HUES48 (cell line): ENCODE measurements around the gene CCDC195.

Source experiments
- H3K27ac ChIP-seq: one replicate; pipeline ENCODE4 v1.7.0; 2013; ENCODE audit warnings: low read depth, low read length, inconsistent platforms
- H3K27me3 ChIP-seq: 2 replicates; pipeline ENCODE4 v1.6.1; 2013; ENCODE audit warnings: mild to moderate bottlenecking, low read length; ENCODE audit not compliant: control insufficient read depth, insufficient read depth
- H3K36me3 ChIP-seq: 2 replicates; pipeline ENCODE4 v1.6.1; 2013; ENCODE audit warnings: low read length; ENCODE audit not compliant: control insufficient read depth, insufficient read depth
- H3K4me1 ChIP-seq: 2 replicates; pipeline ENCODE4 v1.6.1; 2013; ENCODE audit warnings: mild to moderate bottlenecking, low read length; ENCODE audit not compliant: control insufficient read depth, insufficient read depth
- H3K4me3 ChIP-seq: 2 replicates; pipeline ENCODE4 v1.5.1; 2013; ENCODE audit warnings: mild to moderate bottlenecking, low read depth, low read length
- H3K9ac ChIP-seq: 2 replicates; pipeline ENCODE4 v1.6.1; 2013; ENCODE audit warnings: mild to moderate bottlenecking, low read depth, low read length, moderate library complexity
- H3K9me3 ChIP-seq: 2 replicates; pipeline ENCODE4 v1.6.1; 2013; ENCODE audit warnings: low read length; ENCODE audit not compliant: control insufficient read depth, insufficient read depth

The CCDC195 gene

GRCh38 chr2:224729435-224729834 lies 13.3 kb upstream of the CCDC195 start:
- Histone ChIP-seq H3K27ac (no peak overlapping the region), H3K27me3 (no peaks in the 10 kb centered on the region), H3K4me1 (no peaks in the 10 kb centered on the region), H3K36me3 (no peaks in the 10 kb centered on the region), H3K9me3 (peaks cover 4% of the 10 kb centered on the region; the same call in 1 of the 2 replicates), H3K9ac (no peak overlapping the region), H3K4me3 (no peak overlapping the region)

GRCh38 chr2:224724331-224724730 lies 8.2 kb upstream of the CCDC195 start:
- Histone ChIP-seq H3K27ac (no peak overlapping the region), H3K27me3 (no peaks in the 10 kb centered on the region), H3K4me3 (no peak overlapping the region), H3K9me3 (peaks cover 4% of the 10 kb centered on the region; the same call in 1 of the 2 replicates), H3K4me1 (no peaks in the 10 kb centered on the region), H3K9ac (no peak overlapping the region), H3K36me3 (no peaks in the 10 kb centered on the region)

DNA sequence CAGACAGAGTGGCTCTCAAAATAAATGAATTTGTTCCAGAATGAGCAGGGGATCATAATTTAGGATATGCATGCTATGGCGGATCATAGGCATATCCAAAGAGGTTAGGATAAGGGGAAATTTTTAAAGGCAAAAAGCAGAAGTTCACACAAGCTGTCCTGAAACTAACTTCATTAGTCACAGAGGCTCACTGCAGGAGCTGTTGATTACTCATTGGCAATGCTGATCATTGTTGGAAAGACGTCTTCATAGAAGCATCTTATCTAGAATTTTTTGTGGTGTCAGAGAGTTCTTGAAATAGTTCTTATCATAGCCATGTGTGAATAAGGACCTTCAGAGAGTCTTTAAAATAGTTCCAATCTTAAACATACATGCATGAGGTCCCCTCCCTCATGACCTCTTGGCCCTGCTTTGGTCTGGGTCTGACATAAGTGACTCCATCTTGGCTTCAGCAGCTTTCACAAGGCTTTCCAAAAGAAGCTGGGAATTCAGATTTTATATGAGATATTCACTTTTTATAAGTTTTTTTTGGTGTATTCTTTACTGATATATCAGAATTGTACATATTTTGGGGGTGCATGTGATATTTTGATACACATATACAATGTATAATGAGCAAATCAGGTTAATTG lies 7.5 kb upstream of the CCDC195 start:
- no peak overlapping the region for H3K27ac ChIP-seq
- H3K9me3 ChIP-seq, result peaks cover 3% of the 10 kb centered on the region; the same call in 1 of the 2 replicates
- H3K36me3 ChIP-seq, result no peaks in the 10 kb centered on the region
- H3K4me3 ChIP-seq, result no peak overlapping the region
- no peaks in the 10 kb centered on the region for H3K27me3 ChIP-seq
- no peaks in the 10 kb centered on the region for H3K4me1 ChIP-seq
- H3K9ac ChIP-seq, result no peak overlapping the region

- H3K36me3 ChIP-seq, result no peaks in the 10 kb centered on the region
- H3K27ac ChIP-seq, result no peak overlapping the region
- H3K4me1 ChIP-seq, result no peaks in the 10 kb centered on the region
- H3K9me3 ChIP-seq, result no peaks in the 10 kb centered on the region
- no peaks in the 10 kb centered on the region for H3K27me3 ChIP-seq
- no peak overlapping the region for H3K9ac ChIP-seq
- no peak overlapping the region for H3K4me3 ChIP-seq
These were observed 6.6 kb upstream of the CCDC195 start for GRCh38 chr2:224722770-224723169.

DNA sequence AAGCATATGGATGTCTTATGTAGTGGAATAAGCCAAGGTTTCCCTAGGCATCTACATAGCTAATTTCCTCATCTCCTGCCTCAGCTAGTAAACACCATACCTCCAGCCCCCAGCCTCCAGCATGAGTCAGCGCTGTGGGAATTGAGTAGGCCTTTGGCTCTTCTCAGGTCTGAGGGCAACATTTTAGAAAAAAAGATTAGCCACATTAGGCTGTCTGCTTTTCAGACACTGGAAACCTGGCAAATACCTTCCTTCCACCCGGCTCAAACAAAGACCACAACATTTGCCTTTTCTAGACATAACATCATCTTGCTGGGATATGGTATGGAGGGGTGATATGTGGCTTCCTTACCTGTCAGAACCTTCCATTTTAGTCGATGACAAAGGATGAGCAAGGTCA lies 6.1 kb upstream of the CCDC195 start:
- no peak overlapping the region for H3K27ac ChIP-seq

GRCh38 chr2:224716921-224717320 lies 756 bp upstream of the CCDC195 start:
- H3K4me1 ChIP-seq, result no peaks in the 10 kb centered on the region
- no peak overlapping the region for H3K27ac ChIP-seq
- H3K9ac ChIP-seq, result no peak overlapping the region
- no peaks in the 10 kb centered on the region for H3K9me3 ChIP-seq
- no peaks in the 10 kb centered on the region for H3K36me3 ChIP-seq
- H3K4me3 ChIP-seq, result no peak overlapping the region
- no peaks in the 10 kb centered on the region for H3K27me3 ChIP-seq

More for the DNA sequence above, 6.1 kb upstream of the CCDC195 start:
- H3K27me3 ChIP-seq, result no peaks in the 10 kb centered on the region
- no peaks in the 10 kb centered on the region for H3K4me1 ChIP-seq
- no peak overlapping the region for H3K4me3 ChIP-seq
- H3K9ac ChIP-seq, result no peak overlapping the region
- H3K36me3 ChIP-seq, result no peaks in the 10 kb centered on the region
- H3K9me3 ChIP-seq, result no peaks in the 10 kb centered on the region

- Histone ChIP-seq H3K36me3 (no peaks in the 10 kb centered on the region), H3K27me3 (no peaks in the 10 kb centered on the region), H3K4me1 (no peaks in the 10 kb centered on the region), H3K9ac (no peak overlapping the region), H3K4me3 (no peak overlapping the region), H3K9me3 (no peaks in the 10 kb centered on the region), H3K27ac (no peak overlapping the region)
These were observed 4.1 kb downstream of the CCDC195 start for GRCh38 chr2:224711859-224712665.

GRCh38 chr2:224711381-224711780 lies 4.8 kb downstream of the CCDC195 start:
- H3K9me3 ChIP-seq, result no peaks in the 10 kb centered on the region
- H3K27ac ChIP-seq, result no peak overlapping the region
- H3K4me3 ChIP-seq, result no peak overlapping the region
- no peaks in the 10 kb centered on the region for H3K27me3 ChIP-seq
- H3K4me1 ChIP-seq, result no peaks in the 10 kb centered on the region
- no peaks in the 10 kb centered on the region for H3K36me3 ChIP-seq
- H3K9ac ChIP-seq, result no peak overlapping the region

DNA sequence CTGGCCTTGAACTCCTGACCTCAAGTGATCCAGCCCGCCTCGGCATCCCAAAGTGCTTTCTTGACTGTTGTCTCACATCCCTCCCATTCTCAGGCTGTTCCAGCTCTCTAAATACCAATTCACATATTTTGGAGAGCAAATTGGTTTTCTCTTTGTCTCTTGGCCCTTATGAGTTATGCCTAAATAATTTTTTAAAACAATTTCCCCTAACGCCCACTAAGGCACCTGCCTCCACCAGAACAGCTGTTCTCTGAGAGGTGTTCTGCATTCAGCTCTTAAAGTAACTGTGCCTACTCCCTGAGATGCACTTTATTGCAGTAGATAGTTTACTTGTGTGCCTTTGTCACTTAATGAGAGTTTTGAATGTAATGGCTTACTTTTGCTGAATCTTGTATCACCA lies 6.9 kb downstream of the CCDC195 start:
- no peak overlapping the region for H3K4me3 ChIP-seq
- no peaks in the 10 kb centered on the region for H3K27me3 ChIP-seq
- no peaks in the 10 kb centered on the region for H3K9me3 ChIP-seq
- H3K27ac ChIP-seq, result no peak overlapping the region
- H3K9ac ChIP-seq, result no peak overlapping the region
- H3K4me1 ChIP-seq, result no peaks in the 10 kb centered on the region
- no peaks in the 10 kb centered on the region for H3K36me3 ChIP-seq

DNA sequence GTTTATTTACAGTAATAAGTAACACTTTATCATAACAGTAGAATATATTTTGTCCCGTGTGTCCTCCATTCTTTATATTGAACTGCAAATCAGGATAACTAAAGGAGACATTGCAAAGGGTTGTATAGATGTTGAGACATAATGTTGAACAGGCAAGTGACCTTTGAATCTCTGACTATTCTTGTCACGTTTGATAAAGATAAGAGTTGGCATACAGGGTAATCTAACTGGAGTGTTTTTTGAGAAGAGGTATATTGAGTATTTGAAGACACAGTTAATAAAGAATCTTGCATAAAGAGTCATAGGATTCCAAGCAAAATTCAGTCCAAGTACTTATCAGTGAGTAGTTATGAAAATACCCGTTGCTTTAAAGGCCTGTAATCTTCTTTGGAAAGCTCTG lies 21.7 kb downstream of the CCDC195 start:
- Histone ChIP-seq H3K27ac (no peak overlapping the region), H3K9ac (no peak overlapping the region)

GRCh38 chr2:224691563-224691962 lies 24.6 kb downstream of the CCDC195 start:
- Histone ChIP-seq H3K9ac (no peak overlapping the region), H3K9me3 (no peaks in the 10 kb centered on the region), H3K4me3 (no peak overlapping the region), H3K36me3 (no peaks in the 10 kb centered on the region), H3K4me1 (no peaks in the 10 kb centered on the region), H3K27ac (no peak overlapping the region), H3K27me3 (no peaks in the 10 kb centered on the region)

More for the DNA sequence above, 21.7 kb downstream of the CCDC195 start:
- Histone ChIP-seq H3K27me3 (no peaks in the 10 kb centered on the region), H3K4me1 (no peaks in the 10 kb centered on the region), H3K4me3 (no peak overlapping the region), H3K9me3 (no peaks in the 10 kb centered on the region), H3K36me3 (no peaks in the 10 kb centered on the region)
